IPS DF 4.7 (cell line): Measurements from ENCODE around the gene OCSTAMP.

Experiments used
- DNase-seq: peaks from one replicate; pipeline ENCODE4 v3.0.0-alpha.2; 2013; ENCODE audit warnings: low spot score; ENCODE audit errors: extremely low read depth

The OCSTAMP gene, protein sequence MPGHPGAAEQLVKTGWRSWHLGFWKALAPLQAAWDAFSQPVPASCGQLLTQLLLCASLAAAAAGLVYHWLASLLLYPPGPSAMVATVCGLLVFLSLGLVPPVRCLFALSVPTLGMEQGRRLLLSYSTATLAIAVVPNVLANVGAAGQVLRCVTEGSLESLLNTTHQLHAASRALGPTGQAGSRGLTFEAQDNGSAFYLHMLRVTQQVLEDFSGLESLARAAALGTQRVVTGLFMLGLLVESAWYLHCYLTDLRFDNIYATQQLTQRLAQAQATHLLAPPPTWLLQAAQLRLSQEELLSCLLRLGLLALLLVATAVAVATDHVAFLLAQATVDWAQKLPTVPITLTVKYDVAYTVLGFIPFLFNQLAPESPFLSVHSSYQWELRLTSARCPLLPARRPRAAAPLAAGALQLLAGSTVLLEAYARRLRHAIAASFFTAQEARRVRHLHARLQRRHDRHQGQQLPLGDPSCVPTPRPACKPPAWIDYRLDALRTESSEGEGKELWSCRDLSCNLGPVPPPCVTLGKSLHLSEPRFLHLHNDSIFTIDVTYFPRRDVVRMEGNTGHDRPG

DNA sequence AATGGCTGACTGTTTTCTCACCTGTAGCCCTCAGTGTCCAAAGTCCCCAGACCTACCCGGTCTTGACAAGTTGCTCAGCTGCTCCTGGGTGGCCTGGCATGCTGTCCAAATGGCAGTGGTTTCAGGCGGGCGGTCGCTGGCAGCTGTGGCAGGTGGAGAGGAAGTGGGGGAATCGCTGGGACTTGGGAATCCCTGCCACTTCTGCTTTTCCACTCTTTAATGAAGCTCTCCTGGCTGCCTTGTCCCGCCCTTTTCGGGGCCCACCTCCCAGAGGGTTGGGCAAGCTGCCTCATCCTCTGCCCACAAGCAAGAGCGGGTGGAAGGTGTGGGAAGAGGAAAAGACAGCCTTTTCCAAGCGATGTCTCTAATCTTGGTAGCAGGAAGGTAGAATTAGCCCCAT lies at the start of gene OCSTAMP:
TSS of gene OCSTAMP (minus strand) at position 194 of the 400 bp plus-strand sequence. CDS start at position 100, 94 bp downstream.
- no peak for DNase-seq

GRCh38 chr20:46599227-46599987 lies 49.0 kb upstream of the OCSTAMP start:
- no peak for DNase-seq

GRCh38 chr20:46595933-46596332 lies 45.5 kb upstream of the OCSTAMP start:
- DNase-seq, result no peak

- no peak for DNase-seq
Measured at GRCh38 chr20:46594725-46595124, 44.3 kb upstream of the OCSTAMP start.

DNA sequence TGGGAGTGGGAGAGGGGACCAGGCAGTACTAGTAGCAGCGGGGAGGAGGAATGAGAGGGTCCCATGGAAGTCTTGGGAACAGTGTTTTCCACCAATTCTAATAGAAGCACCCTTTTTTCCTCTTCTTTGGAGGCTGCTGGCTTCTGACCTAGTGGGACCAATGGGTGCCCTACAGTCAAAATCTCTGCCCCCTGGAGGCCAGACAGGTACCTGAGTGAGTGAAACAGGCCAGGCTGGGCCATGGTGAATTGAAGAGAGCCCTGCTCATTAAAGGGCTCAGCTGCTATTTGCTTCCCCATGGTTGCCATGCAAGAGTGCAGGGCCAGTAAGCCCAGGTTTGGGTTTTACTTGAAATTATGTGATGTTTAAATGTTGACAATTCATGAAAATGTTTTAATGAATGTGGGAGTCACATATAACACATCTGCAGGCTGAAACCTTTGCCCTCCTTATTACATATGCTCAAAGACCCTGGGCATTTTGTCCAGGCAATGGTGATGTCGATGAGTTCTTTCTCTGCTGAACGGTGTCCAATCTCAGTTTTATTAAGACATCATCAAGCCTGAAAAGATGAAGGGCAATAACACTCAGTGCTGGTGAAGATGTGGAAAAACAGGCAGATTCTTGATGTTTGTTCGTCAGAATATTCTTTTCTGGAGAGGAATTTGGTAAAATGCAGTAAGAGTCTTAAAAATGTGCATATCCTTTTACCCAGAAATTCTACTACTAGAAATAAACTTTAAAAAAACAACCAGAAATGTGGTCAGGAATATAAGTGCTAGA lies 42.3 kb upstream of the OCSTAMP start:
- no peak for DNase-seq

DNA sequence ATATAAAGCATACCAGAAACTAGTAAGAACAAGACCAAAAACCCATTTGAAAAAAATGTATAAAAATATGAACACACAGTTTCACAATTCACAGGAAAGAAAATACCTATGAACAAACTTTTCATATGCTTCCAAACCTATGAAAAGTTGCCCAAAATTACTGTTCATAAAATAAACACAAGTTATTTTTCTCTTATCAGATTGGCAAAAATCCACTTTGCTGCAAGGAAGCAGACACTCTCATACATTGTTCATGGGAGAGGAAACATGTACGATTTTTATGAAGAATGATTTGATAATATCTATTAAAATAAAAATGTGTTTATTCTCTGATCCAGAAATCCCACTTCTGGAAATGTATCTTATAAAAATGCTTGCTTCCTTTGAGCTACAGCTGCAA lies 40.0 kb upstream of the OCSTAMP start:
- no peak for DNase-seq

GRCh38 chr20:46588532-46589511 lies 38.4 kb upstream of the OCSTAMP start:
- no peak for DNase-seq

DNA sequence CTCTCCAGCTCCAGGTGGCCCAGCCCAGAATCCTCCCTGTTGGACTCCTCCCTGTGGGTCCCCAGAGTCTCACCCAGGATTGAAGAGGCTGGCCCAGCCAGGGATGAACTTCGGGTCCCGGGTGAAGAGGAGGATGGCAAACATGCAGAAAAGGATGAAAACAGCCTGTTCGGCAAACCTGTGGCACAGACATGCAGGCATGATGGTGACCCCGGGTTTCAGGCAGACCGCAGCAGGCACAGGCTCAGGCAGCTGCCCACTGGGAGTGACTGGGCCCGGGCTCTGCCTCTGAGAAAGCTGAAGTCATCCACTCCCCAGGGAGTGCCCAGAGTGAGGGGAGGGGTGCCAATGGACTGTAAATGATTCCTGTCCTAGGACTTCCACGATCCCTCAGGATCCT lies 37.5 kb upstream of the OCSTAMP start:
- no peak for DNase-seq

- DNase-seq, result no peak
Measured at GRCh38 chr20:46586724-46587123, 36.3 kb upstream of the OCSTAMP start.

GRCh38 chr20:46584508-46584907 lies 34.1 kb upstream of the OCSTAMP start:
- no peak for DNase-seq

- peak; percentile 78 for DNase-seq
Measured at GRCh38 chr20:46583411-46584214, 33.2 kb upstream of the OCSTAMP start.

- DNase-seq, result no peak
Measured at GRCh38 chr20:46582648-46583047, 32.2 kb upstream of the OCSTAMP start.

- no peak for DNase-seq
Measured at GRCh38 chr20:46581391-46581790, 30.9 kb upstream of the OCSTAMP start.

GRCh38 chr20:46580613-46581205 lies 30.3 kb upstream of the OCSTAMP start:
- DNase-seq, result no peak

DNA sequence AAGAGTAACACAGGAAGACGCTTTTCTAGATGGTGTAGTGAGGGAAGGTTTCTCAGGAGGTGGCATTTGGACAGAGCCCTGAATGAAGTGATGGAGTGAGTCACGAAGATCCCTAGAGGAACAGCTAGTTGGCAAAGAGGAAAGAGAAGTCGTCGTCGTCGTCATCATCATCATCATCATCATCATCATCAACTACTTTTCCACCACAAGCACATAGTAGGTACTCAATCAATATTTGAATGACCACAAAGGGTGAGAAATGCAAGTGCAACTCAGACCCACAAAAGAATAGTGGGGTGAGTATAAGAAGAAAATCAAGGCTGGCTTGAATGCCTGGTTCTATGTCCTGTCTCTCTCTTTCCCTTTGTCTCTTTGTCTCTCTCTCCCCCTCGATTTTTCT lies 28.3 kb upstream of the OCSTAMP start:
- no peak for DNase-seq

GRCh38 chr20:46576774-46577395 lies 26.4 kb upstream of the OCSTAMP start:
- no peak for DNase-seq

GRCh38 chr20:46575937-46576461 lies 25.5 kb upstream of the OCSTAMP start:
- no peak for DNase-seq

GRCh38 chr20:46575394-46575793 lies 24.9 kb upstream of the OCSTAMP start:
- DNase-seq, result no peak
